ENCODE results near the gene GATC.

Gene GATC

DNA sequence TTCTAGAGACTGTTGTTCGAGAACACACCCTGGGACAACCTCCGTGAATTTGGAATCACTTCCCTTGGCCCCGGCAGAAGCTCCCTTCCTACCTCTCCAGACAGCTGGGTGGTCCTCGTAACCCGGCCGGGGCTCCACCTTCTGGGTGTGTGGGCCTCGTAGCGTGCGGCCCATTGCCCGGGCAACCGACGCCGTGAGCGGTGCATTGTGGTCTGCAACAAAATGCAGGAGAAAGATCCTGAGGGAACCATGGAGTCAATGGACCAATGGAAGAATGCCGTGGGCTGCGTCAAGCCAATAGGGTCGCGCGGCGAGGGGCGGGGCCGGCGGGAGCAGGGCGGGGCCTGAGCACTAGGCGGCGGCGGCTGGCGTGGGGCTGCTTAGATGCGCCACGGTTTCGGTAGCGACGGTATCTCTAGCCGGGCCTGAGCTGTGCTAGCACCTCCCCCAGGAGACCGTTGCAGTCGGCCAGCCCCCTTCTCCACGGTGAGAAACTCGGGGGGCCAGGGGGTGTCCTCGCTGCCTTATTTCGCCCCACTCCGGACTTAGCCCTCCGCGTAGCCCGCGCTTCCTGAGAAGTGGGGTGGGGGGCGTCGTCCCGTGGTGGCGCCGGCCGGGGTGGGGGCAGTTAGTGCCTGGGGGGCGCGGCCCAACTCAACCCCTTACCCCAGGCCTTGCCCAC lies 49.6 kb downstream of the GATC start, which contains the start of gene DYNLL1:
DYNLL1 (plus strand) TSS at position 383 of the 682 bp plus-strand sequence. CDS start 309 bp downstream, outside the sequence.
- in situ Hi-C loops (cut with MboI; ENCODE audit: low sequenced_read_pairs) = no loop called here

DNA sequence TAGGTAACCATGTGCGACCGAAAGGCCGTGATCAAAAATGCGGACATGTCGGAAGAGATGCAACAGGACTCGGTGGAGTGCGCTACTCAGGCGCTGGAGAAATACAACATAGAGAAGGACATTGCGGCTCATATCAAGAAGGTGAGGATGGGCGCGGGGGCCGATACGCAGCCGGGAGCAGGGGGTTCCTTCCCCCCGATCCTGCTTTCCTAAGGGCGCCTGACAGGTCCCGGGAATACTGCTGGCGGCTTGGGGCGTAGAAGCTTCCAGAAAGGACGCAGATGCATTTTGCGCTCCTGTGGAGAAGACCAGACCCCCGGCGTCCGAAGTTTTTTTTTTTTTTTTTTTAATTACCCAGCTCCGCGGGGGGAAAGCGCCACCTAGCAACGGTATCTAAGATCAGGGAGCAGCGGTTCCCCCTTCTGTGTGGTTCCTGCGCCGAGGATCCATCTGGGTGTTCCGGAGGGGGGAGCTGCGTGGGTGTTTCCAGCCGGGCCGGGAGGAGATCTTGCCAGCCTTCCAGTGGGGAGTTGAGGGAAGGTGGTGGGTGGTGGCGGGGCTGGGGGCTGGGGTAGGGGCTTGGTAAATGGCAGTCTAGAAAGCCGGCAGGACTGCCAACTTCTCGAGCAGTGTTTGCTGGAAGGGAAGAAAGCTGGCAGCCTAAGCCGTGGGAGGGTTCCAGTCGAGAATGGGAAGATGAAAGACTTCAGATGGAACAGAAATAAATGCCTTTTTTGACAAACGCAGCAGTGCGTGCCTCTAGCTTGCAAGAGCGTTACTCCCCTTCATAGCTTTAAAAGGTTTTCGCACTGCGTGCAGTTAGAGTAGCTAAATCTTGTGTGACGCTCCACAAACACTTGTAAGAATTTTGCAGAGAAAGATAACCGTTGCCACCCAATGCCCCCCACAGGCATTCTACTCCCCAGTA lies 50.4 kb downstream of the GATC start:
- in situ Hi-C loops (cut with MboI; ENCODE audit: low sequenced_read_pairs) = no loop called here

DNA sequence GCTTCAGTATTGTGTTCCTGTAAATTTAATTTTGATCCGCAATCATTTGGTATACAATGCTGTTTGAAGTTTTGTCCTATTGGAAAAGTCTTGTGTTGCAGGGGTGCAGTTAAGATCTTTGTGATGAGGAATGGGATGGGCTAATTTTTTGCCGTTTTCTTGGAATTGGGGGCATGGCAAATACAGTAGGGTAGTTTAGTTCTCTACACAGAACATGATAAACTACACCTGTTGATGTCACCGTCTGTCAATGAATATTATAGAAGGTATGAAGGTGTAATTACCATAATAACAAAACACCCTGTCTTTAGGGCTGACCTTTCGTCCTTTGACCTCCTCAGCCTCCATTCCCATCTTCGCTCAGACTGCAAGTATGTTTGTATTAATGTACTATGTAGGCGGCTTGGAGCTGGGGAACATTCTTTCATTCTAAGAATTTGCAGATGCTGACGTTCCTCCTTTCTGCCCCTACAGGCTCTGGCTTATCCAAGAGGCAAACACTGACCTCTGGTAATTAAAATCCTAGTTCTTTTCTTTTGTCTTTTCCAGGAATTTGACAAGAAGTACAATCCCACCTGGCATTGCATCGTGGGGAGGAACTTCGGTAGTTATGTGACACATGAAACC lies 51.4 kb downstream of the GATC start:
- in situ Hi-C loops (cut with MboI; ENCODE audit: low sequenced_read_pairs) = no loop called here

DNA sequence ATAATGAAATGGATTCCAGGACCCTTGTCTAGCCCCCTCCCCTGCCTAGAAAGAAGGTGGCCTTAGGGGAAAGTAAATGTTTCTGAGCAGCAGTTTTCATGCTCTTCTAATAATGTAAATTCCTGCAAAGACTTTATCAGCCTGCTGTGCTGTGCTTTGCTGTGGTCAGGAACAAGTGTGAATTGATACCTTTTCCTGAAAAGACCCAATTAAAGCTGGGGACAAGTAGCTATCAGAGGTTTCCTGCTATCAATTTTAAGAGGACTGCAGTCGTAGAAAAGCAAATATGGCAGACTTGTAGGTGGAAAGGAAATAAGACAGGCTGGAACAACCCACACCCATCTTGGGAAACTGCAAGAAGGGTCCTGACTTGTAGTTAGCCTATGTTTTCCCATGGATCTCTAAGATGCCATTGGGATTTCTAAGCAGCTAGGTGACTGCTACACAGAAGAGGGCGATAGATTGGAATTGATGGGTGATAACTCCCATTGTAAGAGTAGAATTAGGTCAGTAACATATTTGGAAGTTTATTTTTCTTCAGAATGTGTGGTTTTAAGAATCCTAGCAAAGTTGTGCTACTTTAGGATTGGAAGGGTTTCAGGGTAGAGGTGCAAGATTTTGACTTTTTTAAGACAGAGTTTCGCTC lies 52.7 kb downstream of the GATC start:
- in situ Hi-C loops (cut with MboI; ENCODE audit: low sequenced_read_pairs) = no loop called here

DNA sequence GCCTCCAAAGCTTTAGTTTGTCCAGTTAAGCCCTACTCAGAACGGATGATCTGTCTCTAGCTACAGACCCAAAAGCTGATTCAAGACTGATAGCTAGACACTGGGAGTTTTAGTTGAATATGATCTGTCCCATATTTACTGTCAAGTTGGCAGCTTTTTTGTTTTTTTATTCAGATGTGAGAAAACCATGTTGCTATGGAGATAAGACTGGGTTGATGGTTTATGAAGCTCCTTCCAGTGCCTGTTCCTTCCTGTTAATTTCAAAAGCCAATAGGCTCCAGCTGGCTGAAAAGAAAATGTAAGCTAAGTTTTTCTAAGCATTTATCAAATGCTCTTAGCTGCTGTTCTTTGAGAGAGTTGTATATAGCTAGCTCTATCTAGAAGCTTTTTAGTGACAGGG lies 54.3 kb downstream of the GATC start:
- in situ Hi-C loops (cut with MboI; ENCODE audit: low sequenced_read_pairs) = no loop called here

DNA sequence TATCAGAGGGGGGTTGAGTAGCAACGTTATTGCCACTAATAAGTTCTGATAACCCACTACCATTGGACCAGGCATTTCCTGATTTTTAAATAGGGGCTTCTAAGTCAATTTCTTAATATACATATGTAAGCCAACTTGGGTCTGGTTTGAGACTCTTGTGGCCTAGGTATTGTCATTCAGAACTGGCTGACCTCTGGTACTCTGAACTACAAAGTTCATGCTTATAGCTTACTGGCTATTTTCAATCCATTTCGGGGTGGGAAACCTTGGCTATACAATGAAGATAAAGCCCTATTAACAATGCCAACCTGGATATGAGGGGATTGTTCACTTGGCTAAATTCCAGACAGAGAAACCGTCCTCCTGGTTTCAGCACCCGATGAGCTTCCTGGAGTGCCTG lies 58.3 kb downstream of the GATC start:
- in situ Hi-C loops (cut with MboI; ENCODE audit: low sequenced_read_pairs) = no loop called here

DNA sequence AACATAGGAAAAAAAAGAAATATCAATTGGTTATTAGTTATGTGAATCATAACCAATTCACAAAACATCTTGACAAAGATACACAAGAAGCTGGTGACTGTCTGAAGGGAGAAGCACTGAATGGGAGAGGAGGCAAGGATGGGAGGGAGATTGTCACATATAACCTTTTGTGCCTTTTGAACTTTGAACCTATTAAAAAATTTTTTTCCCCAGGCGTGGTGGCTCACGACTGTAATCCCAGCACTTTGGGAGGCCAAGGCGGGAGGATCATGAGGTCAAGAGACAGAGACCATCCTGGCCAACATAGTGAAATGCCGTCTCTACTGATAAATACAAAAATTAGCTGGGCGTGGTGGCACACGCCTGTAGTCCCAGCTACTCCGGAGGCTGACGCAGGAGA lies 62.3 kb downstream of the GATC start:
- in situ Hi-C loops (cut with MboI; ENCODE audit: low sequenced_read_pairs) = no loop called here
